Jurkat, Clone E6-1 (cell line): ENCODE results near the gene B9D1.
A peak's percentile ranks its signal among the peaks of the same experiment; 100 is the strongest.

Source experiments
- DNase-seq: peaks from one replicate; pipeline ENCODE4 v3.0.0-alpha.2; 2011; ENCODE audit warnings: low read depth, low spot score
- H3K4me3 ChIP-seq: 2 replicates; pipeline ENCODE4 v1.5.1; 2011; ENCODE audit warnings: mild to moderate bottlenecking, low read length, control low read depth, moderate library complexity

B9D1 gene

GRCh38 chr17:19378416-19379360 lies 16.2 kb upstream of the B9D1 start, which contains the start of gene MAPK7:
Gene MAPK7, plus strand, starts transcription at chr17:19378498. Its CDS starts 403 bp downstream, at chr17:19378901.
- H3K4me3 ChIP-seq: peak within 1 kb of the TSS; percentile 93
- no peak for DNase-seq

- peak; percentile 92 for DNase-seq
- peak overlapping the region; percentile 93 for H3K4me3 ChIP-seq
Observed at GRCh38 chr17:19377602-19378415, 15.3 kb upstream of the B9D1 start.

GRCh38 chr17:19376811-19377210 lies 14.3 kb upstream of the B9D1 start:
- no peak for DNase-seq
- H3K4me3 ChIP-seq: peak overlapping the region; percentile 93

GRCh38 chr17:19375732-19376131 lies 13.2 kb upstream of the B9D1 start:
- no peak for DNase-seq
- H3K4me3 ChIP-seq: no peak overlapping the region

GRCh38 chr17:19374136-19374535 lies 11.6 kb upstream of the B9D1 start:
- no peak for DNase-seq
- no peak overlapping the region for H3K4me3 ChIP-seq

GRCh38 chr17:19372866-19373504 lies 10.5 kb upstream of the B9D1 start:
- no peak overlapping the region for H3K4me3 ChIP-seq
- no peak for DNase-seq

- H3K4me3 ChIP-seq: no peak overlapping the region
- no peak for DNase-seq
Observed at GRCh38 chr17:19372439-19372838, 9.9 kb upstream of the B9D1 start.

- no peak for DNase-seq
- no peak overlapping the region for H3K4me3 ChIP-seq
Observed at GRCh38 chr17:19372011-19372370, 9.5 kb upstream of the B9D1 start.

- H3K4me3 ChIP-seq: no peak overlapping the region
- DNase-seq: no peak
Observed at GRCh38 chr17:19371259-19372010, 8.9 kb upstream of the B9D1 start.

GRCh38 chr17:19370493-19370960 lies 8.0 kb upstream of the B9D1 start:
- DNase-seq: no peak
- no peak overlapping the region for H3K4me3 ChIP-seq

GRCh38 chr17:19369846-19370492 lies 7.4 kb upstream of the B9D1 start:
- H3K4me3 ChIP-seq: no peak overlapping the region
- DNase-seq: no peak

GRCh38 chr17:19369107-19369778 lies 6.7 kb upstream of the B9D1 start:
- DNase-seq: no peak
- H3K4me3 ChIP-seq: no peak overlapping the region

- DNase-seq: no peak
- H3K4me3 ChIP-seq: no peak overlapping the region
Observed at GRCh38 chr17:19368229-19368628, 5.7 kb upstream of the B9D1 start.

GRCh38 chr17:19366637-19366972 lies 4.1 kb upstream of the B9D1 start:
- no peak for DNase-seq
- no peak overlapping the region for H3K4me3 ChIP-seq

- no peak overlapping the region for H3K4me3 ChIP-seq
- DNase-seq: no peak
Observed at GRCh38 chr17:19365833-19366636, 3.5 kb upstream of the B9D1 start.

GRCh38 chr17:19365499-19365817 lies 2.9 kb upstream of the B9D1 start:
- no peak for DNase-seq
- no peak overlapping the region for H3K4me3 ChIP-seq

GRCh38 chr17:19364699-19365498 lies 2.4 kb upstream of the B9D1 start:
- DNase-seq: no peak
- no peak overlapping the region for H3K4me3 ChIP-seq
